Lower leg skin (tissue), 3 donors: ENCODE measurements around the gene RCAN2.

Experiments
- POLR2A ChIP-seq, 2 donors: fragments of 450-650 bp; IDR thresholded peaks; one replicate each; pipeline ENCODE4 v1.6.1; 2016 to 2017; ENCODE audit warnings: antibody characterized with exemption in 2 of 2, mild to moderate bottlenecking in 1 of 2, moderate library complexity in 1 of 2
- TF ChIP-seq, protein P1 (sequence below), 3 donors: fragments of 450-650 bp; IDR thresholded peaks; one replicate each; pipeline ENCODE4 v1.5.1; 2016; ENCODE audit warnings: antibody characterized with exemption in 3 of 3, mild to moderate bottlenecking in 3 of 3, moderate library complexity in 2 of 3

DNA sequence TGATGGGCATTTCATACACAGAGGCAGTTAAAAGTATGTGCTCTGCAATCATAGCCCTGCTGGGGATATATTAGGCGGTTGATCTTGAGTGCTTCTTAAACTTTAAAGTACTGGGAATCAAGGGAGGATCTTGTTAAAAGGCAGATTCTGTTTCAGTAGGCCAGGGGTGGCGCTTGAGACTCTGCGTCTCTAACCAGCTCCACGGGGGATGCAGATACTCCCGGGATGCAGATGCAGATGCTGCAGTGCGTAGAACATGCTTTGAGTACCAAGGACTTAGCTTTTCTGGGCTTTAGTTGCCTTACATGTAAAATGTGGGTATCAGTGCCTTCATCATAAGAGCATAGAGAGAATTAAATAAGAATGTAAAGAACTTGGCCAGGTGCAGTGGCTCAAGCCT is 276.0 kb downstream of the RCAN2 start:
- TF ChIP-seq, protein P1, sequence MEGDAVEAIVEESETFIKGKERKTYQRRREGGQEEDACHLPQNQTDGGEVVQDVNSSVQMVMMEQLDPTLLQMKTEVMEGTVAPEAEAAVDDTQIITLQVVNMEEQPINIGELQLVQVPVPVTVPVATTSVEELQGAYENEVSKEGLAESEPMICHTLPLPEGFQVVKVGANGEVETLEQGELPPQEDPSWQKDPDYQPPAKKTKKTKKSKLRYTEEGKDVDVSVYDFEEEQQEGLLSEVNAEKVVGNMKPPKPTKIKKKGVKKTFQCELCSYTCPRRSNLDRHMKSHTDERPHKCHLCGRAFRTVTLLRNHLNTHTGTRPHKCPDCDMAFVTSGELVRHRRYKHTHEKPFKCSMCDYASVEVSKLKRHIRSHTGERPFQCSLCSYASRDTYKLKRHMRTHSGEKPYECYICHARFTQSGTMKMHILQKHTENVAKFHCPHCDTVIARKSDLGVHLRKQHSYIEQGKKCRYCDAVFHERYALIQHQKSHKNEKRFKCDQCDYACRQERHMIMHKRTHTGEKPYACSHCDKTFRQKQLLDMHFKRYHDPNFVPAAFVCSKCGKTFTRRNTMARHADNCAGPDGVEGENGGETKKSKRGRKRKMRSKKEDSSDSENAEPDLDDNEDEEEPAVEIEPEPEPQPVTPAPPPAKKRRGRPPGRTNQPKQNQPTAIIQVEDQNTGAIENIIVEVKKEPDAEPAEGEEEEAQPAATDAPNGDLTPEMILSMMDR (IDR thresholded peaks at IDR 0.05), result no peak
- TF ChIP-seq POLR2A (IDR thresholded peaks at IDR 0.05), result no peak
